ENCODE data around the gene ZNF532.
"Not testable (repeated sequence)": the region's sequence is repeated elsewhere in the genome, so short reads cannot be mapped to it uniquely, and the experiment has no call there.

Gene ZNF532

DNA sequence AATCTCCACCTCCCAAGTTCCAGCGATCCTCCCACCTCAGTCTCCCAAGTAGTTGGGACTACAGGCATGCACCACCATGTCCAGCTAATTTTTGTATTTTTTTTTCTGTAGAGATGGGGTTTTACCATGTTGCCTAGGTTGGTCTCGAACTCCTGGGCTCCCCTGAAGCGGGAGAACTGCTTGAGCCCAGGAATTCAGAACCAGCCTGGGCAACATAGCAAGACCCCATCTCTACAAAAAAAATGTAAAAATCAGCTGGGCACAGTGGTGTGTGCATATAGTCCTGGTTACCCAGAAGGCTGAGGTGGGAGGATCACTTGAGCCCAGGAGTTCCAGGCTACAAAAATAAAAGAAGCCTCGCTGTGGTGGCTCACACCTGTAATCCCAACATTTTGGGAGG lies 12.0 kb upstream of the ZNF532 start:
- DNase-seq (ENCODE audit: low read depth), result no peak

DNA sequence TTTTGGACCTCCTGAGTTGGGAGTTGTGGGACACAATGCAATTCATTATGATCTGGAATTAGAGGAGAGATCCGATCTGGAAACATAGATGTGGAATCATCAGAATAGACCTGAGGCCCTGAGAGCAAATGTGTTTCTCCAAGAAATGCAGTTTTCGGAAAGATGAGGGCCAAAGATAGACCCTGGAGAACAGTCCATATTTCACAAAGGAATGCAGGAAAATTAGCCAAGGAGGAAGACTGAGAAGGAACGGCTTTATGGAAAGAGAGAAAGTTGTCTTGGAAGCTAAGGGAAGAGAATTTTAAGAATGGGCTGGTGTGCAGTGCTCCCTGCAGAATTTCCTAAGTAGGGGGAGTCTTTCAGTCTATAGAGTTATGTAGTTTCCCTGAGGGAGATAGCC lies 11.1 kb upstream of the ZNF532 start:
- H3K4me3 ChIP-seq (ENCODE audit: low read depth, low read length), result no peak overlapping the region
- no peak for DNase-seq (ENCODE audit: low read depth)
- TF ChIP-seq, protein P1, sequence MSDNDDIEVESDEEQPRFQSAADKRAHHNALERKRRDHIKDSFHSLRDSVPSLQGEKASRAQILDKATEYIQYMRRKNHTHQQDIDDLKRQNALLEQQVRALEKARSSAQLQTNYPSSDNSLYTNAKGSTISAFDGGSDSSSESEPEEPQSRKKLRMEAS (IDR thresholded peaks at IDR 0.05; ENCODE audit: low read depth, low read length), result no peak
- TF ChIP-seq MYC (IDR thresholded peaks at IDR 0.05; ENCODE audit: low read depth, low read length) (no peak), POLR2A (IDR thresholded peaks at IDR 0.05; ENCODE audit: extremely low read depth, insufficient read length) (no peak)
- TF ChIP-seq, protein P2, sequence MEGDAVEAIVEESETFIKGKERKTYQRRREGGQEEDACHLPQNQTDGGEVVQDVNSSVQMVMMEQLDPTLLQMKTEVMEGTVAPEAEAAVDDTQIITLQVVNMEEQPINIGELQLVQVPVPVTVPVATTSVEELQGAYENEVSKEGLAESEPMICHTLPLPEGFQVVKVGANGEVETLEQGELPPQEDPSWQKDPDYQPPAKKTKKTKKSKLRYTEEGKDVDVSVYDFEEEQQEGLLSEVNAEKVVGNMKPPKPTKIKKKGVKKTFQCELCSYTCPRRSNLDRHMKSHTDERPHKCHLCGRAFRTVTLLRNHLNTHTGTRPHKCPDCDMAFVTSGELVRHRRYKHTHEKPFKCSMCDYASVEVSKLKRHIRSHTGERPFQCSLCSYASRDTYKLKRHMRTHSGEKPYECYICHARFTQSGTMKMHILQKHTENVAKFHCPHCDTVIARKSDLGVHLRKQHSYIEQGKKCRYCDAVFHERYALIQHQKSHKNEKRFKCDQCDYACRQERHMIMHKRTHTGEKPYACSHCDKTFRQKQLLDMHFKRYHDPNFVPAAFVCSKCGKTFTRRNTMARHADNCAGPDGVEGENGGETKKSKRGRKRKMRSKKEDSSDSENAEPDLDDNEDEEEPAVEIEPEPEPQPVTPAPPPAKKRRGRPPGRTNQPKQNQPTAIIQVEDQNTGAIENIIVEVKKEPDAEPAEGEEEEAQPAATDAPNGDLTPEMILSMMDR (IDR thresholded peaks at IDR 0.05; ENCODE audit: low read depth, low read length), result no peak

More for the DNA sequence above, 12.0 kb upstream of the ZNF532 start:
- TF ChIP-seq MYC (IDR thresholded peaks at IDR 0.05; ENCODE audit: low read depth, low read length), result no peak
- TF ChIP-seq, protein P1 (IDR thresholded peaks at IDR 0.05; ENCODE audit: low read depth, low read length), result no peak
- TF ChIP-seq POLR2A (IDR thresholded peaks at IDR 0.05; ENCODE audit: extremely low read depth, insufficient read length), result no peak
- TF ChIP-seq, protein P2 (IDR thresholded peaks at IDR 0.05; ENCODE audit: low read depth, low read length), result no peak
- H3K4me3 ChIP-seq (ENCODE audit: low read depth, low read length), result no peak overlapping the region

DNA sequence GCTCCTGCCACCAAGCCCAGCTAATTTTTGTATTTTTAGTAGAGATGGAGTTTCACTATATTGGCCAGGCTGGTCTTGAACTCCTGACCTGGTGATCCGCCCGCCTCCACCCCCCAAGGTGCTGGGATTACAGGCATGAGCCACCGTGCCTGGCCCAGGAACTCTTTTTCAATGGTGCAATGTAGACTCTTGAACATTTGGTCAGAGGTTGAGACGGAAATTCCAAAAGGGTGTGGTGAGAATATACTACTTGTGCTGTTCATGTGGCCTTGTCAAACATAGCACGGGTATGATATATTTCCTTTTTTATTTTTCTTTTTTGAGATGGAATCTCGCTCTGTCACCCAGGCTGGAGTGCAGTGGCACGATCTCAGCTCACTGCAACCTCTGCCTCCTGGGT lies 9.2 kb upstream of the ZNF532 start:
- not testable (repeated sequence) for H3K4me3 ChIP-seq (ENCODE audit: low read depth, low read length); DNase-seq (ENCODE audit: low read depth)

GRCh38 chr18:58856881-58857280 lies 7.8 kb upstream of the ZNF532 start:
- DNase-seq (ENCODE audit: low read depth), result peak; percentile 22
- no peak overlapping the region for H3K4me3 ChIP-seq (ENCODE audit: low read depth, low read length)
- TF ChIP-seq POLR2A (IDR thresholded peaks at IDR 0.05; ENCODE audit: extremely low read depth, insufficient read length) (no peak), MYC (IDR thresholded peaks at IDR 0.05; ENCODE audit: low read depth, low read length) (no peak)
- TF ChIP-seq, protein P2 (IDR thresholded peaks at IDR 0.05; ENCODE audit: low read depth, low read length), result no peak
- TF ChIP-seq, protein P1 (IDR thresholded peaks at IDR 0.05; ENCODE audit: low read depth, low read length), result no peak

DNA sequence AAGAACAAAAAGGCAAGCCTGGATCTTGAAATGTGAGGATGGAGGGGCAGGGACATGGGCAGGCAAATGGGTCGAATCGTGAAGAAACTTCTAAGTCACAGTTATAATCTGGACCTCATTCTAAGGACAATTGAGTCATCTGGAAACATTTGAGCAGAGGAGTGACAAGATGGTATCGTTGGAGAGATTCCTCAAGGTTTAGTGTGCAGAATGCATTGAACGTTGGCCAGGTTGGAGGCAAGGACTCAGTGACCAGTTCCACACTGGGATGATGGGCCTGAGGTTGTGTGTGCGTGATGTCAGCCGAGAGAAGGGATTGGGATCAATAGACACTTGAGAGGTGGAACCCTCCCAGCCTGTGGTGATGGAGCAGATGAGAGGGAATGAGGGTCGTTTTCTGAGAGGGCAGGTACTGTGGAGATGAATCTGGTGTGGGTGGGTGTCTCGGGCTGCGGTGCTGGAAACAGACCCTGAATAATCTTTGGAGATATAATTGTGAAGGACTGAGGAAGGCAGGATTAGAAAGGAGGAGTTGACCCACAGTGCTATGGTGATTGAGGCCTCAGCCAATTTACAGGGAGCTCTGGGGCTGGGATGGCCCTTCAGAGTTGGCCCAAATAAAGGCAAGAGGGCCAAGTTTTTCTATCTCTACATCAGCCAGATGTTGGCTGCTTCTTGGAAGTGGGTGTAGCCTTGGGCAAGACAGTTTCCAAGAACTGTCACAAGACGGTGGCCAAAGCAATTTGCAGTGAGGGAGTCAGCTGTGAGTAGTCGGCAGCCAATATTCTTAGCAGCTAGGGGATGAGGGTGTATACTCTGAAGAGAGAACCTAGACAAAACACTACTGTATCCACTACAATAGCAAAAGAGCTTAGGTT lies 5.8 kb upstream of the ZNF532 start:
- H3K4me3 ChIP-seq (ENCODE audit: low read depth, low read length), result no peak overlapping the region
- TF ChIP-seq POLR2A (IDR thresholded peaks at IDR 0.05; ENCODE audit: extremely low read depth, insufficient read length) (no peak), MYC (IDR thresholded peaks at IDR 0.05; ENCODE audit: low read depth, low read length) (no peak)
- TF ChIP-seq, protein P1 (IDR thresholded peaks at IDR 0.05; ENCODE audit: low read depth, low read length), result no peak
- TF ChIP-seq, protein P2 (IDR thresholded peaks at IDR 0.05; ENCODE audit: low read depth, low read length), result no peak
- DNase-seq (ENCODE audit: low read depth), result no peak

- H3K4me3 ChIP-seq (ENCODE audit: low read depth, low read length), result no peak overlapping the region
- no peak for TF ChIP-seq MYC (IDR thresholded peaks at IDR 0.05; ENCODE audit: low read depth, low read length)
- TF ChIP-seq, protein P1 (IDR thresholded peaks at IDR 0.05; ENCODE audit: low read depth, low read length), result no peak
- TF ChIP-seq POLR2A (IDR thresholded peaks at IDR 0.05; ENCODE audit: extremely low read depth, insufficient read length), result no peak
- TF ChIP-seq, protein P2 (IDR thresholded peaks at IDR 0.05; ENCODE audit: low read depth, low read length), result no peak
- no peak for DNase-seq (ENCODE audit: low read depth)
Observed at GRCh38 chr18:58859907-58860306, 4.8 kb upstream of the ZNF532 start.
